RPMI7951 (cell line): ENCODE measurements around the gene CEACAM18. TPM values are rescaled to one million over a fixed set of nuclear protein-coding genes. Genes with fewer than 3 reads are reported as not detected.
"Not testable (repeated sequence)": the region's sequence is repeated elsewhere in the genome, so short reads cannot be mapped to it uniquely, and the experiment has no call there.

Experiments
- DNase-seq: peaks from one replicate; pipeline ENCODE4 v3.0.0-alpha.2; 2012; ENCODE audit warnings: low read depth
- total RNA-seq: library from RNA; depleted of rRNA; stranded (reverse); fragments of >200 nt; shearing (Covaris generic); gene quantifications from 2 replicates; pipeline ENCODE4 v1.2.3, GENCODE V29; 2014

The CEACAM18 gene
- total RNA-seq, 1 experiment from 2014 or later: not detected

DNA sequence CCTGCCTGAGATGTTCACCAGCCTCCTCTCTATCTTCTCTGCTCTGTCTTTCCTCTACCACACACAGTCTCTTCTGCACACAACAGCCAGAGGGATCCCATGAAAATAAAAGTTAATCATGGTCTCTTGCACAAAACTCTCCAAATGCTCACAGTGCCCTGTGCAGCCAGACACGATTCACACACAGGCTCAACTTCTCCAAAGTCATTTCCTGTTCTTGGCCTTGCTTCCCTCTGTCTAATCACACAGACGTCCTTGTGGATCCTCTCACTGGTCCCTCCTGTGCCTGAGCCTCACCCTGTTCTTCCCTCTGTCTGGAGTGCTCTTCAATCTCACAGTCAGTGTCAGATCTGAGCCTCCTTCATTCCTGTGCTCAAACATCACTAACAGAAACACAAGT is 15.4 kb downstream of the CEACAM18 start:
- no peak for DNase-seq

DNA sequence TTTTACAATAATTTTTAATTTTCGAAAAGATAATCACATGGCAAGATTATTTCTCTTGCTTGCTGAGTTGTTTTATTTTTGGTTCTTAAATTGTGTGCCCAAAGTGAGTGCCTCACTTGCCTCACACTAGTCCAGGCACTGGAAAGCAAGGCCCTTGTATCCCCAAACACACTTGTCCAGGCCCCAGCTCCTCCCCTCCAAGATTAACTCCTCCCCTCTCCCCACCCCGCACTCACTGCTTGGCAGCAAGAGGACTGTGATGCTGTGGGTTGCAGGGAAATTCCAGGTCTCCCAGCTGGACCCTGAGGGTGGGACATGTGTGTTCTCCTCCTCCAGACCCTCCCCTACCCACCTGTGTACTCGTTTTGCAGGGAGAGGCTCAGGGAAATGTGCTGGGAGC is 19.3 kb downstream of the CEACAM18 start:
- DNase-seq: no peak

DNA sequence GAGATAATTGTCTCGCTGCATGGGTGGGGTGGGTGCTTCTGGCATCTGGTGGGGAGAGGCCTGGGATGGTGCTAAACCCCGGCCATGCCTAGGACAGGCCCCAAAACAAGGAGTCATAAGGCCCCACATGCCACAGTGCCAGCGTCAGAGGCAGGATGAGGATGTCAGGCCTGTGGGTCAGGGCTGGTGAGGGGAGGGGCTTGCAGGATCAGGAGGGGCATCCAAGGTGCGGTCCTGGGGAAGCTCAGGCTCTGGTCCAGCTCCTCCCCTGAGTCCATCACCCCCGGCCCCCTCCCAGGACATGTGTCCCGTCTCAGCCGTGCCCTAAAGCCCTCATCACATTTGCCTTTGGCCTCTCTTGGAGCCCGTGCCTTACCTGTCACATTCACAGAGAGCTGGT is 22.6 kb downstream of the CEACAM18 start:
- DNase-seq: not testable (repeated sequence)

DNA sequence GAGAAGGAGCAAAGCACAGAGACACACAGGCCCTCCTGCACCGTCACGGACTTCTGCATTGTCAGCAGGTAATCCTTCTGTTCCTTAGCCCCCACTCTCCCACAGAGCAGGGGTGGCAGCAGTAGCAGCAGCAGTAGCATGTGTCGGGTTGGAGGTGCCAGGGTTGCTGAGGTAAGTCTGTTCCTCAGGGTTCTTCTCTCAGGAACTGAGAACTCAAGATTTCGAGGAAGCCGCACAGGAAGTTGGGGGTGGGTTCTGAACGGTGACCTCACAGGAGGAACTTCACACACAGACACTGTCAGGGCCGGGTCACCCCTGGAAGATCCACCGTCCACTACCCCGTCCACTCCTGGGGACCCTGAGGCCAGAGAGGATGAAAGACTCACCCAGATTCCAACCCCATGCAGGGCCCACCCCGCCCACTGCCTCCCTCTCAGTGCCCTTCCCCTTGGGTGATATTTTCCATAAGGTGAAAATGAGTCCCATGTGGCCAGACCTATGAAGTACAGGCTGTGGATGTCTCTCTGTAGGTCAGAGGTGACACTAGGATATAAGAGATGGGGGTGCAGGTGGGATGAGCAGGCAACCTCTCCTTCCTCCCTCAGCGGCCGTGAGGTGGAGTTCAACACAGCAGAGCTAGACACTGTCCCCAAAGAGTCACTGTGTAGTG is 23.4 kb downstream of the CEACAM18 start, which contains the start of gene SIGLEC12:
TSS of gene SIGLEC12 (minus strand) at position 207 of the 670 bp plus-strand sequence. CDS start at position 140, 67 bp downstream.
- DNase-seq: no peak

DNA sequence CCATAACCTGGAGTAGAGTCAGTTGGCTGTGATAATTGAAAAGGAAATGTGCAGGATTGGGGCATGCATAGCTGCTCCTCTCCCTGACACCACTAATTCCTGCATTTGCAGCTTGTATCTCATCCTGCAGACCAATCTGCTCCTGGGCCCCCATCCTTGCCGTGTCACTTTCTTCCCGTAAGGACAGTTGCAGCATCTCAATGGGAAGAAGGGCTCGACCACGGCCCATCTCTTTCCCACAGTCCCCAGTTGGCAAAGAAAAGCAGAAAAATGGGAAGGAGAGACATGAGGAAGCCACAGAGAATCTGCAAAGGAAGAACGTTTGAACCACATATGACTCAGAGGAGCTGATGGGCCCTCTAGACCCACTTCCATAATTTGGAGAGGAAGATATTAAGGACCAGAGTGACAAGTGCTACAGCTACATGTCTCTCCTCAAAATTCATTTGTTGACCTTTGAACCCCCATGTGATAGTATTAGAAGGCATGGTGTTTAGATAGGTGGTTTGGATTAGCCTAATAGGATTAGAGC is 25.0 kb downstream of the CEACAM18 start:
- no peak for DNase-seq

DNA sequence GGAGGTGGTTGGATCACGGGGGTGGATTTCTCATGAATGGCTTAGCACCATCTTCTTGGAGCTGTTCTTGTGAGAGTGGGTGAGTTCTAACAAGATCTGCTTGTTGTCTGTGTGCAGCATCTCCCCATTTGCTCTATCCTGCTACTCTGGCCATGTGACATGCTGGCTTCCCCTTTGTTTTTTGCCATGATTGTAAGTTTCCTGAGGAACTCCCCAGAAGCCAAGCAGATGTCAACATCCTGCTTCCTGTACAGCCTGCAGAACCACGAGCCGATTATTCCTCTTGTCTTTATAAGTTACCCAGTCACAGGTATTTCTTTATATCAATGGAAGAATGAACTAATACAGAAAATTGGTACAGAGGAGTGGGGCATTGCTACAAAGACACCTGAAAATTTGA is 25.6 kb downstream of the CEACAM18 start:
- DNase-seq: no peak

DNA sequence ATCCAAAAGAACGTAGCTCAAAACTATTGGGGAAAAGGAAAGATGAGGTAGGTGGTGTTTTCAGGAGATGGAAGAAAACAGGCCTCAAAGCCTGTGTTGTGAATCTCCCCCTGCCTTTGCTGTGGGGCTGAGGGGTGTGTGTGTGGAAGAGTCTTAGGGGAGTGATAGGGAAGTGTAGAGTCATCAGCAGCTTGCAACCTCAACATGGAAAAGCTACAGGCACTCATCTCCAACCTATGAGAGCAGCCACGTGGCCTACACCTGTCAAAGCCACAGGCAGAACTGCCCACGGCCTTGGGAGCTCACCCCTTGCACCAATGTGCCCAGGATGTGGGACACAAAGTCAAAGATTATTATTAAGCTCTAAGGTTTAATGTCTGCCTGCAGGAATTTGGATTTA is 27.6 kb downstream of the CEACAM18 start:
- DNase-seq: no peak

DNA sequence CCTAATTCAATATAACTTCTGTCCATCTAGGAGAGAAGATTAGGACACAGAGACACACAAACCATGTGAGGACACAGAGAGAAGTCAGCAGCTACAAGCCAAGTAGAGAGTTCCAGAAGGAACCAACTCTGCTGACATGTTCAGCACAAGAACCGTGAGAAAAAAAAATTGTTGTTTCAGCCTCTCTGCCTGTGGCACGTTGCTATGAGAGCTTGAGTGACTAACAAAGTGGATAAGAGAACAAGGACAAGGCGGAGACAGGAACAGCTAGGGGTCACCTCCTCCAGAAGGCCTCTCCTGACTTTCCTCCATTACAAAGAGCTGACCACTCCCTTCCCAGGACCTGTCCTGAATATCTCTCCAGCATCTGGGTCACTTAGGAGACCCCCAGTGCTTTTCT is 28.9 kb downstream of the CEACAM18 start:
- no peak for DNase-seq

DNA sequence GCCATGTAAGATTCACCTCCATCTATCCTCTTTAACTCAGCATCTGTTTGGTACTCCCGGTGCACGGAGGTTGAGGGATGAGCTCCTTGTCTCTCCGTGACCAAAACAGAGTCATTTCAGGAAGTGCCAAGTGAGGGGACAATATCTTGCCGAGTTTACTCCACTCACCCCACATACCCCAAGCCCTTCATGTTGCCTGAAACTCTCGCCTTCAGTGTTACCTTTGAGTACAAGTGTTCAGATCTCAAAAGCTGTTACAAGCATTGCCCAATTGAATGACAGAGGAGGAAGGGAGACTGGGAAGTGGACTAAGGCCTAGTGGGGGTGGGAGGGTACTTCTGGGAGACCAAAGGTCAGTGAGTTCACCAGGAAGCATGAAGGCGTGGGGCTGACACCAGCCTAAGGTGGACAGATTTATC is 29.3 kb downstream of the CEACAM18 start:
- DNase-seq: no peak

DNA sequence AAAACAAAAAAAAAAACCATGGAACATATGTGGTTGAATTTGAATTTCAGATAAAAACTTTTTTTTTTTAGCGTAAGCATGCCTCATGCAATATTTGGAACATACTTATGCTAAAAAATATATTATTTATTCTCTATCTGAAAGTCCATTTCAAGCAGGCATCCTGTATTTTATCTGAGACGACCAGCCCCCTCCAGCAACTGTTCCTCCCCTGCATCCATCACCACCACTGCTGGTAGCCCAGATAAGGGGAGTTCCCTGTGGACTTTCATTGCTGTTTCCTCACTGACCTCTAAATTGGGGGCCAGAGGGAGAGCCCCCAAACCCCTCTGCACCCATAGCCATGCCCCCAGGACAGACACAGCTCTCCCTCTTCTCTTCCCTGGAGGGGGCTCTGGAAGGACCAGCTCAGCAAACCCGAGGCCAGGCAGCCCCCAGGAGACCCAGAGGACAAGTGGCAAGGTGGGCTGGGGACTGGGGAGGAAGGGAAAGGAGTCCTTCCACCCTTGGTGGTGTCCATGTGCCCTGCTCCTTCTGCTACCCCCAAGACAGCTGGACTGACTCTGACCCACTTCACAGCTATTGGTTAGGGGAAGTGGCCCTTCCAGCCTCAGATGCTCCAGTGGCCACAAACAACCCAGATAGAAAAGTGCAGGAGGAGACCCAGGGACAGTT is 29.9 kb downstream of the CEACAM18 start:
- no peak for DNase-seq

DNA sequence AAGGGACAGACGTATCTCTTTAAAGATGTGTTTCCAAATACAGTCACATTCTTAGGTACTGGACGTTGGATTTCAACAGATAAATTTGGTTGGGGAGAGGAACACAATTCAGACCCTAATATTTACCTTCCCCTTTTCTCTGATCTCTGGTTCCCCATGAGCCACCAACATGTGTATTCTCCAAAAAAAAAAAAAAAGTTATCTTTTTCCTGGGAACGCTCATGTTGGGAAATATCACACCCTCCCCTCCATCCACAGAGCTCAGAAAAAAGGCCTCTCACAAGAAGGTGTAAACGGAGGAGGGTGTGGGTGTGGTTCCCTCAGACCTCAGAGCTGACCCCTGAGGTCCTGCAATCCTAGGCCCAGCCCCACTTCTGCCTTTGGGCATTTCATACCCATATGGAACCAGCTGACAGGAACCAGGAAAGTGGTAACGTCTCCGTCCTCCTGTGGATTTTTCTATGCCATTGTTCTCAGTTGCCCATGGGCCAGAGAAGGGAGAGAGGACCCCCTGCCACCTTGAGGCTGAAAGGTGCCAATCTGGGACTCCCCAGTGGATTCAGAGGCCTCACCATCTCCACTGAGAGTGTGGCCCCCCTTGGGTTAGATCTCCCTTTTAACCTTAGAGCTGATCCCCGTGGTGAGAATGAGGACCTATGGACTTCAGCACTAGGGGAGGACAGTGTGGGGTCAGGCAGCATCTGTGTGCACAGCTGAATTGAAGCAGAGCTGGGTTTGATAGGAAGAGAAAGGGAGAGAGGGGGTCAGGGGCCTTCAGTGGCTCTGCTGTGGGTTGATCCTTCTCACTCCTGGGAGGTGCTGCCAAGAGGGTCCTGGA is 31.7 kb downstream of the CEACAM18 start:
- no peak for DNase-seq

DNA sequence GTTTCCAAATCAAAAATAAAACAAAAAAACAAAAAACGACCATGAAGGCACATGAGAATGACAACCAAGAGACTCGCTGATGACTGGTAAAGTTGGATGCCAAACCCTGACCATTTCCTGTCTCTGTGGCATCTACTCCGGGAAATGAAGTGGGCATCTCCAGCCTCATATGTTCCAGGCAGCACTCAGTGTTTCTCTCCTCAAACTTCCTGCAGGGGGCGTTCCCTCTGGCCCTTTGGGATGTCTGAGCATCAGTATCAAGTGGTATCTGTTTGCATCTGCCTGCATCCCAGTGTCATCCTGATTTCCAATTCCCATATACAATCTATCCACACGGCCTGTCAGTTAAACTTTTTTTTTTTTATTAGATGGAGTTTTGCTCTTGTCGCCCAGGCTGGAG is 33.0 kb downstream of the CEACAM18 start:
- DNase-seq: peak; percentile 38

DNA sequence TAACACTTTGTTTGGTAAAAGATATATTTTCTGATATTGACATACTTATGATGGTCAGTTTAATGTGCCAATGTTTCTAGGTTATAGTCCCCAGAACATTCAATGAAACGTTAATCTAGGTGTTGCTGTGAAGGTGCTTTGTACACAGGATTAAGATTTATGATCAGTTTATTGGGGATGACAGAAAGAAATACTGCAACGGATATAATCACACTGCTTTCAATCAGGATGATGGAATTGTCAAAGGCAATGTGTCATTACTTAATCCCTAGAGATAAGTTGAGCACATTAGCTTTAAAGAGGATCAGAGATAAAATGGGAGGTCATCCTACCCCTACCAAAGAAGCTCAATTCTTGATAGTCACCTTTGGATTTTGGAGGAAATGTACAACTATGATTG is 35.6 kb downstream of the CEACAM18 start:
- DNase-seq: no peak

DNA sequence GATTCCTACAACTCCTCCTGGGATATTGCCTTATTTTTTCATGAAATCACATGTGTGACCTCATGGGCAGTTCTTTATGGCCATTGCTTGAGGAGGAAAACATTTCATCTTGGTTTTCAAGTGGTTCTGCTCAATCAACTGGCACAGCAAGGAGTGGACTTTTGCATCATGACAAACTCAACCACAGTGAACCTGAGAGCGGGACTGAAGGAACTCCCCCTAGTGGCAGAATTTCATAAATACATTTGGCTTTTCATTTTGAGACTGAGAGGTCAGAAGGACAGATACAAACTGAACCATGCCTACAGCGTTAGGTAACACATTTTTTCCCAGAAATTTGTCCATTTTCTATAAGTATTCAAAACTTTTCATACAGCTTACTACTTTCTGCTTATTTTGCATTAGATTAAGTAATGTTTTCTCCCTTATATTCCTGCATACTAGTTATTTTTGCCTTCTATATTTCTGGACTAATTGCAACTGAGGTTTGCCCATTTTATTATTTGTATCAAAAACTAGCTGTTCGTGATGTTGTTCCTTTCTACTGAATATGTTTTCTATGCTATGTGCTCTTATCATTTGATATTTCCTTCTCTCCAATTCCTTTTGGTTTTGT is 36.6 kb downstream of the CEACAM18 start:
- peak; percentile 60 for DNase-seq

DNA sequence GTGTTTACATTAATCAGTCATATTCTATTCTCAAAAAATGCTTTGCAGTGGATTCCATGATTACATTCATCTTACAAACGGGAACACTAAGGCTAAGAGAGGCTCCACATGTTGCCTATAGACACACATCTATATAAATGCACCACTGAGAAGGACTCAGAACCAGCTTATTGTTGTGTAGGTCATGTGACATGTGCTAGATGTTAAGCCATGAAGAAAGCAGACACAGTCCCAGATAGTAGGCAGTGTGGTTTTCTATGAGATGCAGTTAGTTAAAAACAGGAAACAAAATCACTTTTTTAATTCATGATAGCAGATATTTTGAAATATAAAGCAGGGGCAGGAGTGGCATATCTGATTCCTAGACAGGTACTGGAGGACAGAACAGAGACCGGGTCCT is 42.4 kb downstream of the CEACAM18 start:
- no peak for DNase-seq

DNA sequence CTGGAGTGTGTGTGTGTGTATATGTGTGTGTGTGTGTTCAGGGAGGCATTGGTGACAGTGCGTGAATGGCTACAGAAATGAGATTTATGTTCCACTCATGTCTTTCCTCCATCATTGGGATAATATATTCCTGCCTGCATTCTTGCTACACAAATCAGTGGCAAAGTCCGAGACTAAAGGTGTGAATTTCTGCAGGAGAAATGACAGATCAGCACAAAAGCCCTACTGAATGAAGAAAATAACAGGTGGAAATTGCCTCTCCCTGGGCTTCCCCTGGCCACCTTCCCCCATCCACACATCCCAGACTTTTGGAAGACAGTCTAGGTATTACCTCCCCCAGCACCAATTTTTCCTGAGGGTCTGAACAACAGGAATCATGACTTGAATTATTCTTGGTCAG is 43.0 kb downstream of the CEACAM18 start:
- DNase-seq: no peak

DNA sequence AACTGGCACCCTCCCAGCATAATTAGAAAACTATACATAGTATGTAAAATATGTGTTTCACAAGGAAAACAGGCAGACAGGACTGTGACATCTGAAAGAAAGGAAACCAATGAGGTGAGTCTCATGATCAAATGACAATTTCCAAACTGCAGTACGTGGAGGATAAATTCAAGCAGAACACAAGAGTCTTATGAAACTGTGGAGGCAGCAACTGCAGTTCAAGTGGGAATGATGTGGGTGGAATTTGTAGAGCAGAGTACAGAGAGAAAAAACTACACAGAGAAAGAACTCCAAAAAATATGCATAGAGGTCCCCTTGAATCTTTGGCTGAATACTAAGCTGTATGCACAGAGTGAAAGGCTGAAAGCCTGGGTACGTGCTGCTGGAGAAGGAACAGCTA is 43.4 kb downstream of the CEACAM18 start:
- DNase-seq: no peak

DNA sequence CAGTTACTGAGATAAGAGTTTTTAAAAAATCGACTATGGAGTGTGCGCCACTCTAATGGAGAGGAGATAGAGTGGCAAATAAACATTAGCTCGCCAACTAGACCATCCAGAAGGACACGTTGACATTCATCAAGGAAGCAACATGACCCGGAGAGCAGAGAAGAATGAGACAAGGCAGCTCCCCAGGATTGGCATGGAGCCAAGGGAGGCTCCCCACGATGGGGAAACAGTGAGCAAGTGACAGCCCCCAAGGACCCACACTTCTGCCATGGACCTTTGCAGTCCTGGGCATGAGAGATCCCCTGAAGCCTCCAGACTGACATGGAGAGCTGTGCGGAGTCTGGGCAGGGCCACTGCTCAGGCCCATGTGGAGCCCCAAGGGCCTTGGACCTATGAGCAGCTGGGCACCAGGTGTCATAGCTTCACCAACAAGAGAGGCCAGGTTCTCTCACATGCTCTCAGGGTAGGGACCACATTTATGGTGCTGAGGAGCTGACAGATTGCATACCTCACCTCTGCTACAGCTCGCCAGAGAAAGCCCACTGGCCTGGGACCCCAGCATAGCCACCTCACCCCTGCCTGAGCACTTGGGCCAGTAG is 46.4 kb downstream of the CEACAM18 start:
- DNase-seq: no peak

DNA sequence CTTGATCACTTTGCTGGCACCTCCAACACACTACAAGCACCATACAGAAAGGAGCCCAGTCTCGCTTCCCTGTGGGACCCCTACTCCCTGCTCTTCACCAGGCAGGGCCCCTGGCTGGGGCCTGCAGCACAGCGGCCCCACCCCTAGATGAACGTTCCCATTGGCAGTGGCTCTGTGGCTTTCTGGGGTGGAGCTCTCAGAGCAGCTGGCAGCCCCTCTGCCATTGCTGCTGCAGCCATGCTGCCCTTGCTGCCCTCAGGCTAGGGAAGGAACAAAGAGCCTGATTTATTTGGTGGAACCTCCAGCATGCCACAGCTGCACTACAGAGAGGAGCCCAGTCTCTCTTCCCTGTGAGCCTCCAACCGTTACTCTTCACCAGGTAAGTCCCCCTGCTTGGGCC is 47.3 kb downstream of the CEACAM18 start:
- DNase-seq: peak; percentile 72

DNA sequence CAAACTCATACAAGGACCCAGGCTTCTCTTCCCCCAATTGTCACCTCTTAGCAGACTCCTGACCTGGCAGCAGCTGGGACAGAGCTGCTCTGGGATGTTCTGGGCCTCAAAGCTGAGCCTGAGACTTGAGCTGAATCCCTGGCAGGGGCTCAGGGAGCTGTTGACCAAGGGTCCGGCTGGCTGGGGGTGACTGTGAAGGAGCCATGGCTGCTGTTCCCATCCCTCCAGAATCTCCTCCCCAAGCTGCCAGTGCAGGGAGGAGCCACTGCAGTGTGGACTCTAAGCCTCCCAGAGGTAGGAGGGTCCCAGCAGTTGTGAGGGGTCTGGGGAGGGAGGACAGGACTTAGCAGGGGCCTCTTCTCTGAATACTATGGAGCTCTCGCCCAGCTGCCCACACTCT is 51.0 kb downstream of the CEACAM18 start:
- no peak for DNase-seq

DNA sequence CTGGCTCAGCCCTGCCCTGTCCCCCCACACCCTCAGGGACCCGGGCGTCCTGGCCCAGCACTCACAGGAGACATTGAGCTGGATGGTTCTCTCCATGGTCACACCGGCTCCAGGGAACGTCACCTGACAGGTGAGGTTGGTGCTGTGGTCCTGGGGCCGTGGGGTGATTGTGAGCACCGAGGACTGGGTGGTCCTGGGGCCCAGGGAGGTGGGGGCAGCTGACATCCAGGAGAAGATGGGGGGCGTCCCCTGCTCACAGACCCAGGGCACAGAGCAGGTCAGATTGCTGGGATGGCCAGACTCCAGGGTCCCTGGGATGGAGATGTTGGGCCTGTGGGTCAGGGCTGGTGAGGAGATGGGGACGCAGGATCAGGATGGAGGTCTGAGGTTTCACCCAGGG is 52.3 kb downstream of the CEACAM18 start:
- DNase-seq: no peak
